Activated CD4-positive, alpha-beta T cell treated with anti-CD3 and anti-CD28 coated beads, Interleukin-10, Interleukin-2, amounts not matched to agents 100 ng/mL and 50 ng/mL, durations not matched to agents 16 hours and 8 hours (primary cell): ENCODE results near the gene TAC4.

Experiments
- DNase-seq: peaks from one replicate; pipeline ENCODE4 v3.0.0-alpha.2; 2020

Gene TAC4

GRCh38 chr17:49872754-49873377, 25.0 kb upstream of the TAC4 start:
- DNase-seq: no peak

GRCh38 chr17:49871211-49871610, 23.3 kb upstream of the TAC4 start:
- DNase-seq: no peak

- DNase-seq: no peak
Observed at GRCh38 chr17:49870298-49870697, 22.4 kb upstream of the TAC4 start.

- no peak for DNase-seq
Observed at GRCh38 chr17:49869038-49869374, 21.1 kb upstream of the TAC4 start.

- DNase-seq: no peak
Observed at GRCh38 chr17:49866882-49867413, 19.1 kb upstream of the TAC4 start.

- DNase-seq: no peak
Observed at GRCh38 chr17:49866019-49866380, 18.1 kb upstream of the TAC4 start.

GRCh38 chr17:49862781-49863331, 15.0 kb upstream of the TAC4 start:
- no peak for DNase-seq

- peak; percentile 49 for DNase-seq
Observed at GRCh38 chr17:49861150-49861884, 13.4 kb upstream of the TAC4 start.

GRCh38 chr17:49859991-49860953, 12.4 kb upstream of the TAC4 start:
- DNase-seq: no peak

GRCh38 chr17:49858796-49859195, 10.9 kb upstream of the TAC4 start:
- no peak for DNase-seq

- no peak for DNase-seq
Observed at GRCh38 chr17:49854126-49854525, 6.3 kb upstream of the TAC4 start.

- DNase-seq: no peak
Observed at GRCh38 chr17:49853470-49854015, 5.7 kb upstream of the TAC4 start.

GRCh38 chr17:49851387-49852291, 3.8 kb upstream of the TAC4 start:
- peak; percentile 64 for DNase-seq

GRCh38 chr17:49850772-49851386, 3.0 kb upstream of the TAC4 start:
- no peak for DNase-seq

- DNase-seq: no peak
Observed at GRCh38 chr17:49850218-49850610, 2.3 kb upstream of the TAC4 start.

GRCh38 chr17:49848739-49849138, 870 bp upstream of the TAC4 start:
- DNase-seq: no peak

- no peak for DNase-seq
Observed at GRCh38 chr17:49846938-49847712, 744 bp downstream of the TAC4 start.

GRCh38 chr17:49845321-49845720, 2.5 kb downstream of the TAC4 start:
- DNase-seq: no peak

GRCh38 chr17:49843774-49844350, 4.0 kb downstream of the TAC4 start:
- peak; percentile 37 for DNase-seq

GRCh38 chr17:49842846-49843245, 5.0 kb downstream of the TAC4 start:
- no peak for DNase-seq
